Measurements from ENCODE around the gene LUM.

LUM gene

GRCh38 chr12:91126516-91126915 is 15.2 kb upstream of the LUM start:
- DNase-seq (ENCODE audit: low spot score in 2 of 2) (no peak), ATAC-seq (no peak)
- Mint-ChIP-seq H3K27ac (no peak overlapping the region), H3K4me1 (no peaks in the 10 kb centered on the region), H3K9me3 (peaks cover 5% of the 10 kb centered on the region), H3K4me3 (no peak overlapping the region), H3K36me3 (no peaks in the 10 kb centered on the region)

- DNase-seq (ENCODE audit: low spot score in 2 of 2) (no peak), ATAC-seq (no peak)
- Mint-ChIP-seq H3K4me3 (no peak overlapping the region), H3K4me1 (no peaks in the 10 kb centered on the region), H3K27ac (no peak overlapping the region), H3K9me3 (no peaks in the 10 kb centered on the region), H3K36me3 (no peaks in the 10 kb centered on the region)
Measured at GRCh38 chr12:91123236-91123916, 12.1 kb upstream of the LUM start.

- DNase-seq (ENCODE audit: low spot score in 2 of 2): no peak
- Mint-ChIP-seq H3K27ac (no peak overlapping the region), H3K4me1 (no peaks in the 10 kb centered on the region), H3K9me3 (no peaks in the 10 kb centered on the region), H3K4me3 (no peak overlapping the region), H3K36me3 (no peaks in the 10 kb centered on the region)
- no peak for ATAC-seq
Measured at GRCh38 chr12:91120781-91121180, 9.5 kb upstream of the LUM start.

GRCh38 chr12:91119089-91119488 is 7.8 kb upstream of the LUM start:
- Mint-ChIP-seq H3K9me3 (no peaks in the 10 kb centered on the region), H3K4me3 (no peak overlapping the region), H3K36me3 (no peaks in the 10 kb centered on the region), H3K4me1 (no peaks in the 10 kb centered on the region), H3K27ac (no peak overlapping the region)
- no peak for ATAC-seq
- no peak for DNase-seq (ENCODE audit: low spot score in 2 of 2)

- ATAC-seq (no peak), DNase-seq (ENCODE audit: low spot score in 2 of 2) (no peak)
- Mint-ChIP-seq H3K36me3 (no peaks in the 10 kb centered on the region), H3K27ac (no peak overlapping the region), H3K9me3 (no peaks in the 10 kb centered on the region), H3K4me3 (no peak overlapping the region), H3K4me1 (no peaks in the 10 kb centered on the region)
Measured at GRCh38 chr12:91113621-91114020, 2.3 kb upstream of the LUM start.

- Mint-ChIP-seq H3K9me3 (no peaks in the 10 kb centered on the region), H3K4me3 (no peak overlapping the region), H3K36me3 (no peaks in the 10 kb centered on the region), H3K27ac (no peak overlapping the region), H3K4me1 (no peaks in the 10 kb centered on the region)
- ATAC-seq: no peak
- DNase-seq (ENCODE audit: low spot score in 2 of 2): no peak
Measured at GRCh38 chr12:91110311-91110924, 876 bp downstream of the LUM start.

- Mint-ChIP-seq H3K4me1 (no peaks in the 10 kb centered on the region), H3K9me3 (no peaks in the 10 kb centered on the region), H3K4me3 (no peak overlapping the region), H3K27ac (no peak overlapping the region), H3K36me3 (no peaks in the 10 kb centered on the region)
- ATAC-seq (no peak), DNase-seq (ENCODE audit: low spot score in 2 of 2) (no peak)
Measured at GRCh38 chr12:91109581-91110310, 1.5 kb downstream of the LUM start.

- no peak overlapping the region for H3K4me3 Mint-ChIP-seq
- ATAC-seq: no peak
- DNase-seq (ENCODE audit: low spot score in 2 of 2): peak; percentile 10 to 69
Measured at GRCh38 chr12:91109148-91109564, 2.1 kb downstream of the LUM start.

GRCh38 chr12:91108196-91108755 is 3.0 kb downstream of the LUM start:
- H3K4me1 Mint-ChIP-seq: no peaks in the 10 kb centered on the region
- no peak overlapping the region for H3K4me3 Mint-ChIP-seq
- no peaks in the 10 kb centered on the region for H3K9me3 Mint-ChIP-seq
- no peak overlapping the region for H3K27ac Mint-ChIP-seq
- ATAC-seq: no peak
- H3K36me3 Mint-ChIP-seq: no peaks in the 10 kb centered on the region
- DNase-seq (ENCODE audit: low spot score in 2 of 2): no peak

More at GRCh38 chr12:91109148-91109564, 2.1 kb downstream of the LUM start:
- Mint-ChIP-seq H3K36me3 (no peaks in the 10 kb centered on the region), H3K4me1 (no peaks in the 10 kb centered on the region), H3K27ac (no peak overlapping the region), H3K9me3 (no peaks in the 10 kb centered on the region)

GRCh38 chr12:91106283-91106682 is 5.0 kb downstream of the LUM start:
- Mint-ChIP-seq H3K4me1 (no peaks in the 10 kb centered on the region), H3K27ac (no peak overlapping the region), H3K4me3 (no peak overlapping the region), H3K36me3 (no peaks in the 10 kb centered on the region), H3K9me3 (no peaks in the 10 kb centered on the region)
- ATAC-seq (no peak), DNase-seq (ENCODE audit: low spot score in 2 of 2) (no peak)

GRCh38 chr12:91105807-91106206 is 5.5 kb downstream of the LUM start:
- Mint-ChIP-seq H3K4me3 (no peak overlapping the region), H3K36me3 (no peaks in the 10 kb centered on the region), H3K9me3 (no peaks in the 10 kb centered on the region), H3K27ac (no peak overlapping the region), H3K4me1 (no peaks in the 10 kb centered on the region)
- DNase-seq (ENCODE audit: low spot score in 2 of 2): no peak
- no peak for ATAC-seq

GRCh38 chr12:91104812-91105466 is 6.4 kb downstream of the LUM start:
- Mint-ChIP-seq H3K9me3 (no peaks in the 10 kb centered on the region), H3K4me1 (no peaks in the 10 kb centered on the region), H3K36me3 (no peaks in the 10 kb centered on the region), H3K4me3 (no peak overlapping the region), H3K27ac (no peak overlapping the region)
- ATAC-seq (no peak), DNase-seq (ENCODE audit: low spot score in 2 of 2) (no peak)

- no peak for DNase-seq (ENCODE audit: low spot score in 2 of 2)
- no peak for ATAC-seq
- Mint-ChIP-seq H3K4me3 (no peak overlapping the region), H3K27ac (no peak overlapping the region), H3K9me3 (no peaks in the 10 kb centered on the region), H3K36me3 (no peaks in the 10 kb centered on the region), H3K4me1 (no peaks in the 10 kb centered on the region)
Measured at GRCh38 chr12:91103624-91104023, 7.7 kb downstream of the LUM start.

- Mint-ChIP-seq H3K4me1 (no peaks in the 10 kb centered on the region), H3K36me3 (no peaks in the 10 kb centered on the region), H3K4me3 (no peak overlapping the region), H3K9me3 (no peaks in the 10 kb centered on the region), H3K27ac (no peak overlapping the region)
- no peak for ATAC-seq
- DNase-seq (ENCODE audit: low spot score in 2 of 2): no peak
Measured at GRCh38 chr12:91103101-91103500, 8.2 kb downstream of the LUM start.

- Mint-ChIP-seq H3K4me3 (no peak overlapping the region), H3K4me1 (no peaks in the 10 kb centered on the region), H3K36me3 (no peaks in the 10 kb centered on the region), H3K9me3 (no peaks in the 10 kb centered on the region), H3K27ac (no peak overlapping the region)
- DNase-seq (ENCODE audit: low spot score in 2 of 2) (no peak), ATAC-seq (no peak)
Measured at GRCh38 chr12:91100906-91101305, 10.4 kb downstream of the LUM start.
